ENCODE results near the gene ACR. TPM values are rescaled to one million over a fixed set of nuclear protein-coding genes. Genes with fewer than 3 reads are reported as not detected.

The ACR gene
- total and polyA plus RNA-seq, 2 of the 4 experiments (the other 2 are of a cell fraction), result not detected

GRCh38 chr22:50739279-50739691 is 1.3 kb downstream of the ACR start:
- Histone ChIP-seq H3K18ac (ENCODE audit: low read depth, low read length) (no peak overlapping the region), H3K9me3 (ENCODE audit: control insufficient read depth, insufficient read depth, low read length) (no peaks in the 10 kb centered on the region), H3K9ac (ENCODE audit: low read depth, low read length) (no peak overlapping the region), H3K79me1 (ENCODE audit: low read depth in 1 of 2, low read length in 2 of 2) (no peaks in the 10 kb centered on the region), H3K36me3 (ENCODE audit: control insufficient read depth, insufficient read depth, low read length) (no peaks in the 10 kb centered on the region), H2BK20ac (ENCODE audit: low read depth, low read length) (no peak overlapping the region), H2BK120ac (ENCODE audit: low read depth, low read length) (no peak overlapping the region), H2AK5ac (ENCODE audit: low read depth, low read length) (no peak overlapping the region), H2AFZ (replicated peaks; ENCODE audit: low read length, poor library complexity) (no peak overlapping the region), H3K4me3 (ENCODE audit: insufficient read depth, low read depth, low read length) (no peak overlapping the region), H2BK15ac (ENCODE audit: low read depth, low read length) (no peak overlapping the region), H3K9me1 (ENCODE audit: insufficient read depth, low read length) (no peaks in the 10 kb centered on the region), H3K4ac (ENCODE audit: low read depth, low read length) (no peak overlapping the region), H3K23ac (ENCODE audit: low read depth, low read length) (no peak overlapping the region), H4K91ac (ENCODE audit: insufficient read depth, low read depth, low read length) (no peak overlapping the region), H3K14ac (replicated peaks; ENCODE audit: low read depth, low read length) (no peak overlapping the region), H3K4me2 (ENCODE audit: low read depth, low read length) (no peak overlapping the region), H2BK5ac (ENCODE audit: low read depth, low read length, poor library complexity, severe bottlenecking) (no peak overlapping the region), H4K8ac (ENCODE audit: low read depth in 2 of 2, low read length in 2 of 2) (no peak overlapping the region), H3K27ac (ENCODE audit: insufficient read depth, low read length) (no peak overlapping the region), H4K20me1 (ENCODE audit: insufficient read depth, low read length) (no peaks in the 10 kb centered on the region), H3K56ac (ENCODE audit: extremely low read depth, insufficient read depth, low read length) (no peak overlapping the region), H2AK9ac (replicated peaks; ENCODE audit: low read depth, low read length, poor library complexity) (no peak overlapping the region), H3K27me3 (ENCODE audit: control insufficient read depth, insufficient read depth, low read length) (peaks cover 32% of the 10 kb centered on the region), H3K4me1 (ENCODE audit: control insufficient read depth, insufficient read depth, low read length) (no peaks in the 10 kb centered on the region), H4K5ac (ENCODE audit: low read depth, low read length) (no peak overlapping the region)
- no peak for DNase-seq
- CTCF ChIA-PET, result no interaction called here
- dilution Hi-C loops (cut with HindIII; ENCODE audit: low sequenced_read_pairs, unreplicated experiment), result no loop called here
- ATAC-seq (ENCODE audit: low read depth), result no peak
- WGBS, 2 experiments (ENCODE audit: extremely low coverage in 2 of 2, insufficient read length in 1 of 2), result 67% methylated on average over 9 of the region's 17 CpGs; no CpG with 5 or more reads in 1 of the 2 experiments
- intact Hi-C loops (cut with micrococcal nuclease), result no loop called here
- POLR2A ChIA-PET (ENCODE audit: unreplicated experiment), result no interaction called here
- no TSS peak for BruUV-seq (replicated peaks)
- no peak for TF ChIP-seq CTCF (conservative IDR thresholded peaks at IDR 0.05; ENCODE audit: low read depth, low read length)
- in situ Hi-C loops (cut with MboI; ENCODE audit: low sequenced_read_pairs), result no loop called here

All from IMR-90 (cell line).